Measurements from ENCODE around the gene FANCL.
"Not testable (repeated sequence)": the region's sequence is repeated elsewhere in the genome, so short reads cannot be mapped to it uniquely, and the experiment has no call there.

Gene FANCL

DNA sequence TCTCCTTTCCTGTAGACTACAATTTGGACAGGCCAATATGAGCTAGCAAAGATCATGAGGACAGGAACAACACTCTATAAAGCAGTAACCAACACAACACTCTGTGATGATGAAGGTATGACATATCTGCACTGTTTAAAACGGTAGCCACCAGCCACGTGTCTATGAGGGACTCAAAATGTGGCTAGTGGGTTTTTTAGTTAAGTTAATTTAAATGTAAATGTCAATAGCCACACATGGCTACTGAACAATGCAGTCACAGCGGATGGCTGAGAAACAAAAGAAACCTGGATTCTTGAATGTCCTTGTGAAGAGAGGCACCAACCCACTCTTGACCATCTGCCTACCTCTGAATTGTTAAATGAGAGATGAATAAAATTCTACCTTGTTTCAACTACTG lies 33.9 kb downstream of the FANCL start:
- no peaks in the 10 kb centered on the region for H3K27me3 ChIP-seq
- H4K20me1 ChIP-seq, result no peaks in the 10 kb centered on the region
- peaks cover 29% of the 10 kb centered on the region for H3K36me3 ChIP-seq
- H3K9ac ChIP-seq, result no peak overlapping the region
- peaks cover 22% of the 10 kb centered on the region for H3K9me3 ChIP-seq
- no peak for TF ChIP-seq Cebpa-rat (IDR thresholded peaks at IDR 0.05)
- no peak overlapping the region for H3K4me3 ChIP-seq
- H3K27ac ChIP-seq, result no peak overlapping the region
- no peak overlapping the region for H3K4me2 ChIP-seq
- H3K4me1 ChIP-seq, result no peaks in the 10 kb centered on the region

DNA sequence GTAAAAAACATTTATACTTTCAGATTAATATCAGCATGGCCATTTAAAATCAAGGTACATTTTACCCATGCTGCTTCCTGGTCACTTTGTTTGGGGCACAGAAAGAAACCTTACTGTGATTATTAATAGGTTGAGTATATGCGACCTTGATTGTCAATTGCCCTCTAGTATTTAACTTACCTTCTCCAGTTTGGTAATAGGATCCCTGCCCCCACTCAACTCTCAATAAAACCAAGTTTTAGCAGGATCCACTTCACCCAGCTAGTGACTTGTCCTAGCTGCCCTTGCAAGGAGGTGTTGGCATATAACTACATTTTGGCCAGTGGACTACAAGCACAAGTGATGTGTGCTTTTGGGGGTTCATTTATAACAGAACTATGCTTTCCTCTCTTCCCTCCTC lies 34.3 kb downstream of the FANCL start:
- peaks cover 18% of the 10 kb centered on the region for H3K9me3 ChIP-seq
- H4K20me1 ChIP-seq, result no peaks in the 10 kb centered on the region
- no peaks in the 10 kb centered on the region for H3K27me3 ChIP-seq
- no peak overlapping the region for H3K27ac ChIP-seq
- TF ChIP-seq Cebpa-rat (IDR thresholded peaks at IDR 0.05), result no peak
- no peak overlapping the region for H3K4me2 ChIP-seq
- H3K36me3 ChIP-seq, result peaks cover 25% of the 10 kb centered on the region
- no peak overlapping the region for H3K4me3 ChIP-seq
- H3K9ac ChIP-seq, result no peak overlapping the region
- H3K4me1 ChIP-seq, result no peaks in the 10 kb centered on the region

DNA sequence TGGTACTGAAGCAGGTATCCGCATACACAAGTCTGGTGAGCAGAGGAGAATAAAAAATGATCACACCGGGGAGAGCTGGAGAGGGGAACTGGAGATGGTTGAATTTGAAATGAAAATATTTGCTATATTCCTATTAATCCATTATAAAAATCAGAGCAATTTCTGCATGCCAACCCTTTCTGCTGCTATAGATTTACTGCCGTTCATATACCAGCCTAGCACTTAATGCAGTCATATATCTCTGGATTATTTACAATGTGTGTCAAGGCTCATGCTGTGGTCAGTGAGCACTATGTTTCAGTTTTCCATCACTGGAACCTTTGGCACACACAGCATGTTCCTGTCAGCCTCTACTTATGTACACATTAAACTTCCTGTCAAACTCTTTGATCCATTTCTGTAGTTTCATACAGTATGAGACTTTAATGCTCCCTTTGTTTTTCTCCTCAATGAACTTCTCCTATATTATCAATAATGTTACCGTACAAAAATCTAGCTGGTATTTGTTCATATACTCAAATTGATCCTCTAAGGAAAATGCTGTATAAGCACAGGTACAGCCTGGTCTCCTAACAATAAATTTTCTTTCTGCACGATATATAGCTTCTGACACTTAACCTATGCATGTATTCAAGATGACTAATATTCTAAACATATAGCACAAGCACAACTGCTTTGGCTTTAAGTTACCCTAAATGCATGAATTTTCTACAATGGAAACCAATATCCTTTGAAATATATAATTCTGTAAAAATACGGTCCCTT lies 36.7 kb downstream of the FANCL start:
- no peak overlapping the region for H3K27ac ChIP-seq
- H3K9ac ChIP-seq, result no peak overlapping the region
- no peak overlapping the region for H3K4me2 ChIP-seq

DNA sequence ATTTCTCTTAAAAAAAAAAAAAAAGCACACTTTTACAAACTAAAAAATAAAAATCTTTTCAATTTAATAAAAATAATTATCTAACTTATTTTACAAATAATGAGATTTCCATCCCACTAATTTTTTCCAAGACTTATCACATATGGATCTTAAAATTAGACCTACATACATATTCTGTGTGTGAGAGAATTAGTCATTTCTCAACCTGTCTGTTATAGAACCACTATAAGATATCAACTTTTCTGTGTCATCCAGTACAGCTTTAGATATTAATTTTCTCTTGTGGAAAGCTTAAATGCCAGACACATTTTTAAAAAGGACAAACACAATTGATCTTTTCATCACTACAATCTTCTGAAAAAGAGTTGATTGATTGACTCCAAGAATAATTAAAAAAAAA lies 38.1 kb downstream of the FANCL start:
- H3K27ac ChIP-seq, result no peak overlapping the region
- H4K20me1 ChIP-seq, result no peaks in the 10 kb centered on the region
- no peaks in the 10 kb centered on the region for H3K9me3 ChIP-seq
- no peak overlapping the region for H3K4me2 ChIP-seq
- no peaks in the 10 kb centered on the region for H3K4me1 ChIP-seq
- no peak overlapping the region for H3K9ac ChIP-seq
- H3K36me3 ChIP-seq, result 0 out of 2 replicates have a peak, but pooled peaks cover 14% of the 10 kb centered on the region
- H3K27me3 ChIP-seq, result no peaks in the 10 kb centered on the region
- TF ChIP-seq Cebpa-rat (IDR thresholded peaks at IDR 0.05), result no peak
- H3K4me3 ChIP-seq, result no peak overlapping the region

More for the DNA sequence above, 36.7 kb downstream of the FANCL start:
- Histone ChIP-seq H3K4me3 (no peak overlapping the region), H3K27me3 (no peaks in the 10 kb centered on the region), H3K4me1 (no peaks in the 10 kb centered on the region), H3K36me3 (0 out of 2 replicates have a peak, but pooled peaks cover 6% of the 10 kb centered on the region), H3K9me3 (no peaks in the 10 kb centered on the region), H4K20me1 (no peaks in the 10 kb centered on the region)
- no peak for TF ChIP-seq Cebpa-rat (IDR thresholded peaks at IDR 0.05)

DNA sequence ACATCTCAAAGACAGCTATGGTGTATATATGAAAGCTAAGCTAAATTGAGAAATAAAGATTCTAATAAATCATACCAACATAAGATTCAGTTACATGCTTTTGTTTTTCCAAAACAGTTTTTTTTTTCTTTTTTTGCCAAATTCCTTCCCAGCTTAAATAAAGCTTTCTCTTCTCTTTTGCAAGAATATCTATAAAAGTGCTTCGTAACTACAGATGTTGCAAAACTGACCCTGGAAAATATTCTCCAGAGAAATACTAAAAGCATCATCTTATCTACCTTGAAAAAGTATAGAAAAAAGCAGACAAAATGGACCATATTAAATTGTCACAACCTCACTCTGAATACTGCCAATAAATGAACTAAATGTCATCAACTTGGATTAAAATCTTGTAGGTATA lies 38.7 kb downstream of the FANCL start:
- H3K4me2 ChIP-seq, result no peak overlapping the region

DNA sequence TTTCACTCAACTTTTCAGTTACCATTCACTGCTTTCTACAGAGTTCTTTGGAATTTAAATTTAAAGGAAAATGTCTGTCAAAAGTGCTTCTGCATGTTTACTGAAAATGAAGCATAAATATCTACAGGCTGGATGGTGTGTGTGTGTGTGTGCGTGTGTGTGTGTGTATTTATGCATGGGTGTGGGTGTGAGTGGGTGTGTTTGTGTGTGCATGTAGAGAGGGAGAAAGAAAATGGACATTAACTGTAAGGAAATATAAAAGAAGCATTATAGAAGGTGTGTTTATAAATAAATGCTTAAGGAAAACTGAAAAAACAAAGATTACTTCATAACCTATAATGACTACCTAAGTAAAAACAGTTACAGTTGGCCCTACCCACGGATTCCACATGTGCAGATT lies 43.2 kb downstream of the FANCL start:
- Histone ChIP-seq H3K9me3 (no peaks in the 10 kb centered on the region), H3K4me1 (no peaks in the 10 kb centered on the region), H4K20me1 (no peaks in the 10 kb centered on the region), H3K27me3 (no peaks in the 10 kb centered on the region), H3K9ac (no peak overlapping the region), H3K36me3 (0 out of 2 replicates have a peak, but pooled peaks cover 8% of the 10 kb centered on the region), H3K4me3 (no peak overlapping the region), H3K4me2 (no peak overlapping the region), H3K27ac (no peak overlapping the region)
- TF ChIP-seq Cebpa-rat (IDR thresholded peaks at IDR 0.05), result no peak

More for the DNA sequence above, 38.7 kb downstream of the FANCL start:
- Histone ChIP-seq H3K9me3 (no peaks in the 10 kb centered on the region), H3K36me3 (0 out of 2 replicates have a peak, but pooled peaks cover 14% of the 10 kb centered on the region), H3K4me1 (no peaks in the 10 kb centered on the region), H3K9ac (no peak overlapping the region), H3K27ac (no peak overlapping the region), H4K20me1 (no peaks in the 10 kb centered on the region), H3K4me3 (no peak overlapping the region), H3K27me3 (no peaks in the 10 kb centered on the region)
- no peak for TF ChIP-seq Cebpa-rat (IDR thresholded peaks at IDR 0.05)

DNA sequence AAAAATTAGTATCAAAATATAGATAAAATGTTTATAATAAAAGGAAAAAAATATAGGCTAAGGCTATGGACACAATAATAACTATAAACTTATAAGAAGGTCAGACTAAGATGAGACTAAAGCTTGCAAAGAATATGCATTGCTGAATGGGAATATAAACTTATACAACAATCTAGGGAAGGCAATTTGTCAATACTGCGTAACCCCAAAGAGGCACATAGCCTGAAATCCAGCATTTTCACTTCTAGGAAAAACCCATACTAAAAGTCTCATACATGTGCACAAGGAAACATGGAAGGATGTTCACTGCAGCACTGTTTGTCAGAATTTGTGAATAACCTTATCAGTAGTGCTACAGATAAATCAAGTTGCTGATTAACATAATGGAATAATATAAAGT lies 45.5 kb downstream of the FANCL start:
- Histone ChIP-seq H4K20me1 (no peaks in the 10 kb centered on the region), H3K36me3 (0 out of 2 replicates have a peak, but pooled peaks cover 8% of the 10 kb centered on the region), H3K4me3 (no peak overlapping the region), H3K9me3 (no peaks in the 10 kb centered on the region), H3K4me2 (no peak overlapping the region), H3K9ac (no peak overlapping the region), H3K4me1 (no peaks in the 10 kb centered on the region), H3K27me3 (no peaks in the 10 kb centered on the region), H3K27ac (no peak overlapping the region)
- no peak for TF ChIP-seq Cebpa-rat (IDR thresholded peaks at IDR 0.05)

DNA sequence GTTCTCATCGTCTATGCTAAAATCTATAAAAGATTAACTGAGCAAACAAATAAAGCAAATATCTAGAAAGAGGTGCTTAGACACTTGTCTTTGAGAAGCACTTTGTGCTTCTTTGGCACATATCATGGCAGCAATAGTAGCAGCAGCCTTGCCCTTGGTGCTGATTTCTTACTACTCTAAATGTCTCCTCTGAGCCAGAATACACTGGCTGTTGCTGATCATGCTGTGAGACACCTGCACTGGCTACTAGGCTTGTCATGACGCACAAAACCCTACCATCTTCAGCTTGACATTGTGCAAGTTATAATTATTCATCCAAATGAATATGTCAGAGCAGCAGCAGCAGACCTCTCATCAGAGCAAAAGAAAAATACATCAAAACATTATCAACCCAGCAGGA lies 46.7 kb downstream of the FANCL start:
- Histone ChIP-seq H3K27me3 (no peaks in the 10 kb centered on the region), H4K20me1 (no peaks in the 10 kb centered on the region), H3K36me3 (0 out of 2 replicates have a peak, but pooled peaks cover 8% of the 10 kb centered on the region), H3K4me2 (no peak overlapping the region), H3K9ac (no peak overlapping the region), H3K27ac (no peak overlapping the region), H3K4me3 (no peak overlapping the region), H3K9me3 (no peaks in the 10 kb centered on the region), H3K4me1 (no peaks in the 10 kb centered on the region)
- no peak for TF ChIP-seq Cebpa-rat (IDR thresholded peaks at IDR 0.05)

DNA sequence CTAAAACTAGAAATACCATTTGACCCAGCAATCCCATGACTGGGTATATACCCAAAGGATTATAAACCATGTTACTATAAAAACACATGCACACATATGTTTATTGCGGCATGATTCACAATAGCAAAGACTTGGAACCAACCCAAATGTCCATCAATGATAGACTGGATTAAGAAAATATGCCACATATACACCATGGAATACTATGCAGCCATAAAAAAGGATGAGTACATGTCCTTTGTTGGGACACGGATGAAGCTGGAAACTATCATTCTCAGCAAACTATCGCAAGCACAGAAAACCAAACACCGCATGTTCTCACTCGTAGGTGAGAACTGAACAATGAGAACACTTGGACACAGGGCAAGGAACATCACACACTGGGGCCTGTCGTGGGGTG lies 54.1 kb downstream of the FANCL start:
- not testable (repeated sequence) for H3K9ac ChIP-seq, H3K27ac ChIP-seq, H4K20me1 ChIP-seq, H3K4me3 ChIP-seq, H3K9me3 ChIP-seq, H3K4me2 ChIP-seq, H3K27me3 ChIP-seq, H3K4me1 ChIP-seq
- H3K36me3 ChIP-seq, result peaks cover 11% of the 10 kb centered on the region; the same call in 1 of the 2 replicates

DNA sequence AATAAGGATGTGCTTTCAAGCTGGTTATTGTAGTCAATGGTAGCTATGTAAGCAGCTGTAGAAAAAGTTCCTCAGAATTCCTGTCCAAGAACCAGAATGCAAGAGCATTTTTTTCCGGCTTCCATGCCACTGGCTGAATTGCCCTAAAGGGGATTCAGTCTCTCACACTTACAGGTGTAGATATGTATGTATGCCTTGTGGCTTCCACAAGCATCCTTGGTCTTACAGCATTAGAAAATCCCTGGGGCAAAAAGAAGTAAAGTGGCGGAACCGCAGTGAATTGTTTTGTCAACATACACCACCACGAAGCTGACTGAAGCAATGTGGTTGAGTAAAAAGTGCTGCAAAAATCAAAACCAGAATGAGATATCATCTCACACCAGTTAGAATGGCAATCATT lies 54.6 kb downstream of the FANCL start:
- Histone ChIP-seq H3K4me3 (no peak overlapping the region), H3K9me3 (no peaks in the 10 kb centered on the region), H3K9ac (no peak overlapping the region), H3K36me3 (peaks cover 11% of the 10 kb centered on the region; the same call in 1 of the 2 replicates), H3K4me2 (no peak overlapping the region), H3K4me1 (no peaks in the 10 kb centered on the region), H3K27ac (no peak overlapping the region), H4K20me1 (no peaks in the 10 kb centered on the region), H3K27me3 (no peaks in the 10 kb centered on the region)
- no peak for TF ChIP-seq Cebpa-rat (IDR thresholded peaks at IDR 0.05)

Measured in BLaER1 (cell line).